ENCODE results near the gene CLPSL2. TPM values are rescaled to one million over a fixed set of nuclear protein-coding genes. Genes with fewer than 3 reads are reported as not detected.

CLPSL2 gene
- total RNA-seq, 6 donors from 2014 or later = not detected

DNA sequence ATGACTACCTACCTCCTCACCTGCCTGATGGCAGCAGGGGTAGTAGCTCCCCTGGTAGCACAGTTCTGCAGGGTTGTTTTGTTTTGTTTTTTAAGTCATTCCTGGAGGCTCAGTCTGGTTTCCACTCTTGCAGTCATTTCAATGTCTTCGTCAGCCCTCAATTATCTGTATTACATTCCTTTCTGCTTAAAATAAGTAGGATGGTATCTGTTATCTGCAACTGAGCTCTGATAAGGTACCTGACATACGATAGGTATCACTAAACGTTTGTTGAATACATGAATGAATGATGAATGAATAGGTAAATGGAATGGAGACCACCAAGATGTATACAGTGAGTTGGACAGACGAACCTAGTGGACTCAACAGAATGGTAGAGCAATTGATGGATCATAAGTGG lies 7.2 kb upstream of the CLPSL2 start:
- peaks cover 0 to 4% (median under 1%) of the 10 kb centered on the region in 4 donors for H3K4me1 ChIP-seq
- whole genome bisulfite sequencing, 2 donors = 76 to 79% methylated on average over 4 of the region's 4 CpGs
- no peaks in the 10 kb centered on the region for H3K9me3 ChIP-seq
- no peaks in the 10 kb centered on the region for H3K36me3 ChIP-seq
- no peak overlapping the region for H3K4me3 ChIP-seq
- peaks cover 0 to 6% (median 3%) of the 10 kb centered on the region in 4 donors for H3K27me3 ChIP-seq
- no peak for TF ChIP-seq POLR2AphosphoS5 (IDR thresholded peaks at IDR 0.05)
- TF ChIP-seq EP300 (IDR thresholded peaks at IDR 0.05) = no peak
- TF ChIP-seq POLR2A (IDR thresholded peaks at IDR 0.05) = no peak
- TF ChIP-seq, protein P1, sequence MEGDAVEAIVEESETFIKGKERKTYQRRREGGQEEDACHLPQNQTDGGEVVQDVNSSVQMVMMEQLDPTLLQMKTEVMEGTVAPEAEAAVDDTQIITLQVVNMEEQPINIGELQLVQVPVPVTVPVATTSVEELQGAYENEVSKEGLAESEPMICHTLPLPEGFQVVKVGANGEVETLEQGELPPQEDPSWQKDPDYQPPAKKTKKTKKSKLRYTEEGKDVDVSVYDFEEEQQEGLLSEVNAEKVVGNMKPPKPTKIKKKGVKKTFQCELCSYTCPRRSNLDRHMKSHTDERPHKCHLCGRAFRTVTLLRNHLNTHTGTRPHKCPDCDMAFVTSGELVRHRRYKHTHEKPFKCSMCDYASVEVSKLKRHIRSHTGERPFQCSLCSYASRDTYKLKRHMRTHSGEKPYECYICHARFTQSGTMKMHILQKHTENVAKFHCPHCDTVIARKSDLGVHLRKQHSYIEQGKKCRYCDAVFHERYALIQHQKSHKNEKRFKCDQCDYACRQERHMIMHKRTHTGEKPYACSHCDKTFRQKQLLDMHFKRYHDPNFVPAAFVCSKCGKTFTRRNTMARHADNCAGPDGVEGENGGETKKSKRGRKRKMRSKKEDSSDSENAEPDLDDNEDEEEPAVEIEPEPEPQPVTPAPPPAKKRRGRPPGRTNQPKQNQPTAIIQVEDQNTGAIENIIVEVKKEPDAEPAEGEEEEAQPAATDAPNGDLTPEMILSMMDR (IDR thresholded peaks at IDR 0.05) = no peak
- ATAC-seq (ENCODE audit: low FRiP score in 2 of 2) = no peak
- no peak for DNase-seq
- H3K27ac ChIP-seq = no peak overlapping the region

GRCh38 chr6:35771343-35771627 lies 5.1 kb upstream of the CLPSL2 start:
- H3K4me1 ChIP-seq = peaks cover 1 to 3% (median 2%) of the 10 kb centered on the region in 4 donors
- H3K36me3 ChIP-seq = no peaks in the 10 kb centered on the region
- no peak overlapping the region for H3K27ac ChIP-seq
- no peak for TF ChIP-seq POLR2AphosphoS5 (IDR thresholded peaks at IDR 0.05)
- TF ChIP-seq POLR2A (IDR thresholded peaks at IDR 0.05) = no peak
- no peak for TF ChIP-seq EP300 (IDR thresholded peaks at IDR 0.05)
- TF ChIP-seq, protein P1 (IDR thresholded peaks at IDR 0.05) = no peak
- peaks cover 0 to 2% (median under 1%) of the 10 kb centered on the region in 4 donors for H3K27me3 ChIP-seq
- ATAC-seq (ENCODE audit: low FRiP score in 2 of 2) (peak in 1 of 2 donors; percentile 32), DNase-seq (no peak)
- H3K9me3 ChIP-seq = no peaks in the 10 kb centered on the region
- 44 to 66% methylated on average over 3 to 5 of the region's 5 CpGs for WGBS, 2 donors
- no peak overlapping the region for H3K4me3 ChIP-seq

DNA sequence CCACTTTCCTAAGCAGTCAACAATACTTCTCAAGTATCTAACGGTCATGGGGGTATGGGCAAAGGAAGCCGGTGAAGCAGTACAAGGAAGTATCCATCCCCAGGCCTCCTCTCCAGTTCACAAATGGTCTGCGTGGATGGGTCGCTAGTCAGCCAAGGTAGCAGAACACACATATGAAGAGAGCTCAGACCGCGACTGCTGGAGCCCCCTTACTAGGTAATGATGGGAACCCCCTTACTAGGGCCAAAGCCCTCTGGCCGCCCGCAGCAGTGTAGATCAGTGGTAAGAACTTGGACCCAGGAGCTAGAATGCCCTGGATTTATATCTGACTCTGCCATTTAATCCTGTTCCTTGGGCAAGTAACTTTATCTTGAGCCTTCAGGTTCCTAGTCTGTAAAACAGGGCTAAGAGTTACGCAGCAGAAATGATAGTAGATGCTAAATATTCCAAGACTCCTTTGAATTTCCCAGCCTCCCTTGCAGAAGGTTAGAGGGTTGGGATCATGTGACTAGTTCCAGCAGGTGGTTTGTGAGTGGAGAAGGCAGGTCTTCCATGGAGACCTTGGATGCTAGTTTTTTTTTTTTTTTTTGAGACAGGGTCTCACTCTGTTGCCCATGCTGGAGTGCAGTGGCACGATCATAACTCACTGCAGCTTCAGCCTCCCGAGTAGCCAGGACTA lies 2.1 kb upstream of the CLPSL2 start:
- TF ChIP-seq POLR2A (IDR thresholded peaks at IDR 0.05) (no peak), POLR2AphosphoS5 (IDR thresholded peaks at IDR 0.05) (no peak), EP300 (IDR thresholded peaks at IDR 0.05) (no peak)
- TF ChIP-seq, protein P1 (IDR thresholded peaks at IDR 0.05) = no peak
- 78 to 86% methylated on average over 10 to 11 of the region's 11 CpGs for WGBS, 2 donors
- no peak for DNase-seq
- peaks cover 5 to 12% (median 7%) of the 10 kb centered on the region in 4 donors for H3K4me1 ChIP-seq
- no peak overlapping the region for H3K27ac ChIP-seq
- H3K36me3 ChIP-seq = no peaks in the 10 kb centered on the region
- no peak for ATAC-seq (ENCODE audit: low FRiP score in 2 of 2)
- peaks cover 0 to 5% (median 3%) of the 10 kb centered on the region in 4 donors for H3K27me3 ChIP-seq
- no peak overlapping the region for H3K4me3 ChIP-seq
- no peaks in the 10 kb centered on the region for H3K9me3 ChIP-seq

- TF ChIP-seq, protein P1 (IDR thresholded peaks at IDR 0.05) = no peak
- TF ChIP-seq POLR2AphosphoS5 (IDR thresholded peaks at IDR 0.05) = no peak
- 77 to 86% methylated on average over 6 of the region's 6 CpGs for WGBS, 2 donors
- Histone ChIP-seq H3K36me3 (no peaks in the 10 kb centered on the region), H3K27ac (no peak overlapping the region), H3K27me3 (peaks cover 0 to 5% (median 3%) of the 10 kb centered on the region in 4 donors), H3K9me3 (no peaks in the 10 kb centered on the region), H3K4me3 (no peak overlapping the region), H3K4me1 (peaks cover 5 to 12% (median 7%) of the 10 kb centered on the region in 4 donors)
- DNase-seq = no peak
- ATAC-seq (ENCODE audit: low FRiP score in 2 of 2) = no peak
Observed at GRCh38 chr6:35775031-35775430, 1.4 kb upstream of the CLPSL2 start.
